HepG2 (cell line): ENCODE data around the gene GMPPA. TPM values are rescaled to one million over a fixed set of nuclear protein-coding genes. Genes with fewer than 3 reads are reported as not detected.

Experiments
- CEBPG ChIP-seq: IDR thresholded peaks from 2 replicates; pipeline ENCODE4 v1.6.1; 2016
- KDM6A ChIP-seq: IDR thresholded peaks from 2 replicates; pipeline ENCODE4 v1.6.1; 2016; ENCODE audit warnings: low read depth
- KLF15 ChIP-seq: sonication (generic); formaldehyde crosslinking; IDR thresholded peaks from 2 replicates; pipeline ENCODE4 v1.8.1; 2023; ENCODE audit warnings: borderline replicate concordance, mild to moderate bottlenecking, inconsistent platforms, missing genetic modification reagents, mixed read lengths
- NCOA1 ChIP-seq: sonication (generic); formaldehyde crosslinking; IDR thresholded peaks from 2 replicates; pipeline ENCODE4 v1.9.0; 2021; ENCODE audit warnings: missing genetic modification reagents
- NFKBIZ ChIP-seq: IDR thresholded peaks from 2 replicates; pipeline ENCODE4 v1.6.1; 2018; ENCODE audit warnings: missing genetic modification reagents, missing compliant biosample characterization
- PRPF4 ChIP-seq: fragments of 200-400 bp; formaldehyde crosslinking; IDR thresholded peaks from 2 replicates; pipeline ENCODE4 v1.6.1; 2016; ENCODE audit warnings: low read length, low read depth; ENCODE audit not compliant: poor library complexity, severe bottlenecking
- RAD21 ChIP-seq: fragments of 450-650 bp; formaldehyde crosslinking; IDR thresholded peaks from 2 replicates; pipeline ENCODE4 v1.5.0; 2020; ENCODE audit warnings: mild to moderate bottlenecking
- TMF1 ChIP-seq: sonication (generic); formaldehyde crosslinking; IDR thresholded peaks from 2 replicates; pipeline ENCODE4 v1.8.1; 2022; ENCODE audit warnings: low read depth, missing genetic modification reagents
- TRIM24 ChIP-seq: sonication (generic); formaldehyde crosslinking; IDR thresholded peaks from 2 replicates; pipeline ENCODE4 v1.8.0; 2022; ENCODE audit warnings: mild to moderate bottlenecking, missing genetic modification reagents
- U2AF2 ChIP-seq: fragments of 200-400 bp; formaldehyde crosslinking; IDR thresholded peaks from 2 replicates; pipeline ENCODE4 v1.6.1; 2017; ENCODE audit warnings: low read depth, mild to moderate bottlenecking, low read length
- YY1 ChIP-seq: IDR thresholded peaks from 2 replicates; pipeline ENCODE4 v1.6.1; 2011; ENCODE audit warnings: low read length, low read depth, moderate library complexity, mild to moderate bottlenecking; ENCODE audit not compliant: insufficient read depth, insufficient replicate concordance
- ZNF205 ChIP-seq: IDR thresholded peaks from 2 replicates; pipeline ENCODE4 v1.6.1; 2018; ENCODE audit warnings: missing biosample characterization, missing genetic modification reagents
- ZNF331 ChIP-seq: sonication (generic); formaldehyde crosslinking; IDR thresholded peaks from 2 replicates; pipeline ENCODE4 v1.4.0; 2020; ENCODE audit warnings: missing genetic modification reagents
- ZNF547 ChIP-seq: sonication (generic); formaldehyde crosslinking; IDR thresholded peaks from 2 replicates; pipeline ENCODE4 v1.5.1; 2020; ENCODE audit warnings: mild to moderate bottlenecking, missing genetic modification reagents
- ZNF589 ChIP-seq: sonication (generic); formaldehyde crosslinking; conservative IDR thresholded peaks from 2 replicates; pipeline ENCODE4 v1.8.0; 2022; ENCODE audit warnings: mild to moderate bottlenecking, moderate library complexity, missing genetic modification reagents
- ZNF850 ChIP-seq: sonication (generic); formaldehyde crosslinking; conservative IDR thresholded peaks from 2 replicates; pipeline ENCODE4 v1.9.0; 2021; ENCODE audit warnings: mild to moderate bottlenecking, missing genetic modification reagents
- polyA plus RNA-seq, 8 experiments: library from polyadenylated mRNA; depleted of rRNA in 3 of 8; stranded (reverse) in 7 of 8; unstranded in 1 of 8; fragments of >200 nt; fragmentation: Illumina TruSeq in 4 of 8; extraction: Trizol in 4 of 8; gene quantifications; 2 replicates each; pipeline versions ENCODE4 v1.2.1 to v1.2.3, GENCODE V29; 2011 to 2016; ENCODE audit warnings: low read depth in 4 of 8, missing spikeins in 1 of 8, mixed read lengths in 1 of 8; ENCODE audit not compliant: insufficient read depth in 1 of 8
- total RNA-seq, 5 experiments: library from RNA; depleted of rRNA; stranded (reverse); fragments of >200 nt; fragmentation: Illumina TruSeq; extraction: Trizol; gene quantifications; 2 replicates each; pipeline ENCODE4 v1.2.3, GENCODE V29; 2016; ENCODE audit warnings: low read depth in 1 of 5
- TF ChIP-seq, protein P1 (sequence below): sonication (generic); formaldehyde crosslinking; IDR thresholded peaks from 2 replicates; pipeline ENCODE4 v1.4.0; 2020; ENCODE audit warnings: missing genetic modification reagents
- TF ChIP-seq, protein P2 (sequence below), 2 experiments: sonication (generic) in 1 of 2; formaldehyde crosslinking in 1 of 2; IDR thresholded peaks; 2 replicates each; pipeline versions ENCODE4 v1.4.0 to v1.6.1; 2018 to 2020; ENCODE audit warnings: missing genetic modification reagents in 2 of 2, borderline replicate concordance in 1 of 2, low read depth in 1 of 2, mild to moderate bottlenecking in 1 of 2, missing biosample characterization in 1 of 2
- TF ChIP-seq, protein P3 (sequence below): sonication (generic); formaldehyde crosslinking; IDR thresholded peaks from 2 replicates; pipeline ENCODE4 v1.4.0; 2020; ENCODE audit warnings: missing genetic modification reagents
- TF ChIP-seq, protein P4 (sequence below): sonication (generic); formaldehyde crosslinking; conservative IDR thresholded peaks from 2 replicates; pipeline ENCODE4 v1.4.0; 2020; ENCODE audit warnings: missing genetic modification reagents
- TF ChIP-seq, protein P5 (sequence below): sonication (generic); formaldehyde crosslinking; IDR thresholded peaks from 2 replicates; pipeline ENCODE4 v1.8.0; 2023; ENCODE audit warnings: mild to moderate bottlenecking, missing genetic modification reagents

The GMPPA gene
- total and polyA plus RNA-seq, 2 of the 13 experiments (the other 11 are each of a cell fraction or from before 2014, with no cell fraction given): 81.1 to 106 TPM

DNA sequence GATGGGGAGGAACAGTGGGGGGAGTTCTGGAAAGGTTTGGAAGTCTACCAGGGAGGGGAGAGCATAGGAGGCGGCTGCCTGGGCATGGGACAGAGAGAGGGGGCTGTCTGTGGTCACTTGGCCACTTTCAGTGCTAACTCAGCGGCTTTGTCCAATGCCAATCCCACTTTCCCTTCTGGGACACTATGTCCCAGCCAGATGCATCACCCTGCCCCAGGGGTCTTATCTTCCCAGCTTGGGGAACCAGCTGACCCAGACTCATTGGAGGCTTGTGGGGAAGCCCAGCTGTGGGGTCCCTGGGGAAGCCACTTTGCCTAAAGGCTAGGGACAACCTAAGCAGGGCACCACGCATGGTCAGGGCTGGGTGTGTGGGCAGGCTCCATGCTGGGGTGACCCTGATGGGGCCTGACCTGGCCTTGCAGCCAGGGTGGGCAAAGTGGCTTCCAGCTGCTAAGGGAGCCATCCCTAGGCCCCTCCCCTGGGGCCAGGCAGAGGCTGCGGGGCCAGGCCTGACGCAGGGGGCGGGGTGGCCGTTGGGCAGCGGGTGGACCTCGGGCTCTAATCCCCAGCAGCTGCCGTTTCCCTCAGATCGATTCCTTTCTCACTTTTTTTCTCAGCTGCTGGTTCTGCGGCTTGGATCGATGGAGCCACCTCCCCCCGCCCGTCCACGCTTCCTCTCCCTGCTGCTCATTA lies 14.0 kb downstream of the GMPPA start (continued):
- TF ChIP-seq ZNF205 (CRISPR knock-in tag) (0 out of 2 replicates have a peak, but pooled peaks have one; percentile 62), ZNF547 (peak; percentile 46; the same call in 1 of the 2 replicates), YY1 (peak; percentile 15), CEBPG (CRISPR knock-in tag) (no peak), TMF1 (no peak), KDM6A (CRISPR knock-in tag) (no peak), TRIM24 (CRISPR knock-in tag) (no peak), KLF15 (CRISPR knock-in tag) (no peak), ZNF850 (CRISPR knock-in tag) (no peak), ZNF331 (CRISPR knock-in tag) (no peak; the same call in 1 of the 2 replicates), U2AF2 (no peak), ZNF589 (CRISPR knock-in tag) (no peak), PRPF4 (no peak), RAD21 (CRISPR knock-in tag) (peak; percentile 15; the same call in 1 of the 2 replicates), NCOA1 (CRISPR knock-in tag) (no peak), NFKBIZ (CRISPR knock-in tag) (no peak)
- TF ChIP-seq, protein P1, sequence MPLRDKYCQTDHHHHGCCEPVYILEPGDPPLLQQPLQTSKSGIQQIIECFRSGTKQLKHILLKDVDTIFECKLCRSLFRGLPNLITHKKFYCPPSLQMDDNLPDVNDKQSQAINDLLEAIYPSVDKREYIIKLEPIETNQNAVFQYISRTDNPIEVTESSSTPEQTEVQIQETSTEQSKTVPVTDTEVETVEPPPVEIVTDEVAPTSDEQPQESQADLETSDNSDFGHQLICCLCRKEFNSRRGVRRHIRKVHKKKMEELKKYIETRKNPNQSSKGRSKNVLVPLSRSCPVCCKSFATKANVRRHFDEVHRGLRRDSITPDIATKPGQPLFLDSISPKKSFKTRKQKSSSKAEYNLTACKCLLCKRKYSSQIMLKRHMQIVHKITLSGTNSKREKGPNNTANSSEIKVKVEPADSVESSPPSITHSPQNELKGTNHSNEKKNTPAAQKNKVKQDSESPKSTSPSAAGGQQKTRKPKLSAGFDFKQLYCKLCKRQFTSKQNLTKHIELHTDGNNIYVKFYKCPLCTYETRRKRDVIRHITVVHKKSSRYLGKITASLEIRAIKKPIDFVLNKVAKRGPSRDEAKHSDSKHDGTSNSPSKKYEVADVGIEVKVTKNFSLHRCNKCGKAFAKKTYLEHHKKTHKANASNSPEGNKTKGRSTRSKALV: no peak
- TF ChIP-seq, protein P2, sequence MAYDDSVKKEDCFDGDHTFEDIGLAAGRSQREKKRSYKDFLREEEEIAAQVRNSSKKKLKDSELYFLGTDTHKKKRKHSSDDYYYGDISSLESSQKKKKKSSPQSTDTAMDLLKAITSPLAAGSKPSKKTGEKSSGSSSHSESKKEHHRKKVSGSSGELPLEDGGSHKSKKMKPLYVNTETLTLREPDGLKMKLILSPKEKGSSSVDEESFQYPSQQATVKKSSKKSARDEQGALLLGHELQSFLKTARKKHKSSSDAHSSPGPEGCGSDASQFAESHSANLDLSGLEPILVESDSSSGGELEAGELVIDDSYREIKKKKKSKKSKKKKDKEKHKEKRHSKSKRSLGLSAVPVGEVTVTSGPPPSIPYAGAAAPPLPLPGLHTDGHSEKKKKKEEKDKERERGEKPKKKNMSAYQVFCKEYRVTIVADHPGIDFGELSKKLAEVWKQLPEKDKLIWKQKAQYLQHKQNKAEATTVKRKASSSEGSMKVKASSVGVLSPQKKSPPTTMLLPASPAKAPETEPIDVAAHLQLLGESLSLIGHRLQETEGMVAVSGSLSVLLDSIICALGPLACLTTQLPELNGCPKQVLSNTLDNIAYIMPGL (CRISPR knock-in tag; IDR thresholded peaks at IDR 0.05; ENCODE audit: borderline replicate concordance in 1 of 2, low read depth in 1 of 2): 0 out of 4 replicates have a peak, but pooled peaks of 1 of the 2 experiments have one; percentile 24
- TF ChIP-seq, protein P3, sequence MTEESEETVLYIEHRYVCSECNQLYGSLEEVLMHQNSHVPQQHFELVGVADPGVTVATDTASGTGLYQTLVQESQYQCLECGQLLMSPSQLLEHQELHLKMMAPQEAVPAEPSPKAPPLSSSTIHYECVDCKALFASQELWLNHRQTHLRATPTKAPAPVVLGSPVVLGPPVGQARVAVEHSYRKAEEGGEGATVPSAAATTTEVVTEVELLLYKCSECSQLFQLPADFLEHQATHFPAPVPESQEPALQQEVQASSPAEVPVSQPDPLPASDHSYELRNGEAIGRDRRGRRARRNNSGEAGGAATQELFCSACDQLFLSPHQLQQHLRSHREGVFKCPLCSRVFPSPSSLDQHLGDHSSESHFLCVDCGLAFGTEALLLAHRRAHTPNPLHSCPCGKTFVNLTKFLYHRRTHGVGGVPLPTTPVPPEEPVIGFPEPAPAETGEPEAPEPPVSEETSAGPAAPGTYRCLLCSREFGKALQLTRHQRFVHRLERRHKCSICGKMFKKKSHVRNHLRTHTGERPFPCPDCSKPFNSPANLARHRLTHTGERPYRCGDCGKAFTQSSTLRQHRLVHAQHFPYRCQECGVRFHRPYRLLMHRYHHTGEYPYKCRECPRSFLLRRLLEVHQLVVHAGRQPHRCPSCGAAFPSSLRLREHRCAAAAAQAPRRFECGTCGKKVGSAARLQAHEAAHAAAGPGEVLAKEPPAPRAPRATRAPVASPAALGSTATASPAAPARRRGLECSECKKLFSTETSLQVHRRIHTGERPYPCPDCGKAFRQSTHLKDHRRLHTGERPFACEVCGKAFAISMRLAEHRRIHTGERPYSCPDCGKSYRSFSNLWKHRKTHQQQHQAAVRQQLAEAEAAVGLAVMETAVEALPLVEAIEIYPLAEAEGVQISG: peak; percentile 38; the same call in 1 of the 2 replicates
- TF ChIP-seq, protein P4, sequence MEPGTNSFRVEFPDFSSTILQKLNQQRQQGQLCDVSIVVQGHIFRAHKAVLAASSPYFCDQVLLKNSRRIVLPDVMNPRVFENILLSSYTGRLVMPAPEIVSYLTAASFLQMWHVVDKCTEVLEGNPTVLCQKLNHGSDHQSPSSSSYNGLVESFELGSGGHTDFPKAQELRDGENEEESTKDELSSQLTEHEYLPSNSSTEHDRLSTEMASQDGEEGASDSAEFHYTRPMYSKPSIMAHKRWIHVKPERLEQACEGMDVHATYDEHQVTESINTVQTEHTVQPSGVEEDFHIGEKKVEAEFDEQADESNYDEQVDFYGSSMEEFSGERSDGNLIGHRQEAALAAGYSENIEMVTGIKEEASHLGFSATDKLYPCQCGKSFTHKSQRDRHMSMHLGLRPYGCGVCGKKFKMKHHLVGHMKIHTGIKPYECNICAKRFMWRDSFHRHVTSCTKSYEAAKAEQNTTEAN (CRISPR knock-in tag): no peak
- TF ChIP-seq, protein P5, sequence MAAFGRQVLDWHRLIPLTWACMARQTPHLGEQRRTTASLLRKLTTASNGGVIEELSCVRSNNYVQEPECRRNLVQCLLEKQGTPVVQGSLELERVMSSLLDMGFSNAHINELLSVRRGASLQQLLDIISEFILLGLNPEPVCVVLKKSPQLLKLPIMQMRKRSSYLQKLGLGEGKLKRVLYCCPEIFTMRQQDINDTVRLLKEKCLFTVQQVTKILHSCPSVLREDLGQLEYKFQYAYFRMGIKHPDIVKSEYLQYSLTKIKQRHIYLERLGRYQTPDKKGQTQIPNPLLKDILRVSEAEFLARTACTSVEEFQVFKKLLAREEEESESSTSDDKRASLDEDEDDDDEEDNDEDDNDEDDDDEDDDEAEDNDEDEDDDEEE (CRISPR knock-in tag): no peak
